Esophagus (tissue), 2 donors: Measurements from ENCODE around the gene WDTC1. TPM values are rescaled to one million over a fixed set of nuclear protein-coding genes. Genes with fewer than 3 reads are reported as not detected.
"Not testable (repeated sequence)": the region's sequence is repeated elsewhere in the genome, so short reads cannot be mapped to it uniquely, and the experiment has no call there.

Source experiments
- H3K27ac ChIP-seq, 2 donors: one replicate each; pipeline ENCODE4 v1.5.1; 2013; ENCODE audit warnings: low read depth in 2 of 2, mild to moderate bottlenecking in 2 of 2, inconsistent platforms in 1 of 2, low read length in 1 of 2, moderate library complexity in 1 of 2
- H3K27me3 ChIP-seq, 2 donors: one replicate each; pipeline ENCODE4 v1.6.1; 2013; ENCODE audit warnings: low read length in 2 of 2, control low read depth in 1 of 2, mild to moderate bottlenecking in 1 of 2; ENCODE audit not compliant: insufficient read depth in 2 of 2, control insufficient read depth in 1 of 2
- H3K36me3 ChIP-seq, 2 donors: one replicate each; pipeline ENCODE4 v1.6.1; 2013; ENCODE audit warnings: low read length in 1 of 2; ENCODE audit not compliant: control insufficient read depth in 2 of 2, insufficient read depth in 2 of 2
- H3K4me1 ChIP-seq, 2 donors: one replicate each; pipeline ENCODE4 v1.6.1; 2013; ENCODE audit warnings: low read length in 1 of 2; ENCODE audit not compliant: control insufficient read depth in 2 of 2, insufficient read depth in 2 of 2
- H3K4me3 ChIP-seq, 2 donors: one replicate each; pipeline ENCODE4 v1.5.1; 2013; ENCODE audit warnings: low read length in 2 of 2, mild to moderate bottlenecking in 2 of 2, low read depth in 1 of 2, moderate library complexity in 1 of 2
- H3K9me3 ChIP-seq, 2 donors: one replicate each; pipeline ENCODE4 v1.6.1; 2013; ENCODE audit warnings: mild to moderate bottlenecking in 2 of 2, low read depth in 1 of 2, low read length in 1 of 2, moderate library complexity in 1 of 2; ENCODE audit not compliant: control insufficient read depth in 2 of 2, insufficient read depth in 1 of 2
- WGBS, 2 donors: extraction: QIAGEN DNeasy Blood & Tissue Kit; methylation state at CpG; one replicate each; pipeline ENCODE4 v1.1.7; 2013; 5-methylcytosine and 5-hydroxymethylcytosine counted together
- polyA plus RNA-seq, 2 donors: library from polyadenylated mRNA; stranded (reverse); fragments of 200-250 nt; gene quantifications; one replicate each; pipeline ENCODE4 v1.2.3, GENCODE V29; 2013
- donor health status: healthy with polysubstance abuse.
- donor health status: Bipolar disorder and iron deficiency.

Gene WDTC1
- polyA plus RNA-seq, 2 donors = 9.8 to 10.0 TPM

DNA sequence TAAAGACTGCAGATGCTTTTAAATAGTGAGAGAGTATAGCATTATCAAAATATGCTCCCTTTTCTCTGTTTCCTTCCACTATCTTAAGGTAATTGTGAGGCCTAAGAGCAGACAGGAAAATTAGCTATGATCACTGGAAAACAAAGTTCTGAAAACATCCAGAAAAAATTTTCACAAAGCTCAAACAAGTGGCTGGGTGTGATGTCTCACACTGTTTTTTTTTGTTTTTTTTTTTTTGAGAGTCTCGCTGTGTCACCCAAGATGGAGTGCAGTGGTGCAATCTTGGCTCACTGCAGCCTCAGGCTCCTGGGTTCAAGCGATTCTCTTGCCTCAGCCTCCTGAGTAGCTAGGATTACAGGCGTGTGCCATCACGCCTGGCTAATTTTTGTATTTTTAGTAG, 7.2 kb downstream of the WDTC1 start:
- no peaks in the 10 kb centered on the region for H3K27me3 ChIP-seq
- no peaks in the 10 kb centered on the region for H3K36me3 ChIP-seq
- H3K9me3 ChIP-seq = no peaks in the 10 kb centered on the region
- 87 to 99% methylated on average over 4 of the region's 4 CpGs for WGBS, 2 donors
- no peaks in the 10 kb centered on the region for H3K4me1 ChIP-seq
- H3K27ac ChIP-seq = no peak overlapping the region
- H3K4me3 ChIP-seq = no peak overlapping the region

DNA sequence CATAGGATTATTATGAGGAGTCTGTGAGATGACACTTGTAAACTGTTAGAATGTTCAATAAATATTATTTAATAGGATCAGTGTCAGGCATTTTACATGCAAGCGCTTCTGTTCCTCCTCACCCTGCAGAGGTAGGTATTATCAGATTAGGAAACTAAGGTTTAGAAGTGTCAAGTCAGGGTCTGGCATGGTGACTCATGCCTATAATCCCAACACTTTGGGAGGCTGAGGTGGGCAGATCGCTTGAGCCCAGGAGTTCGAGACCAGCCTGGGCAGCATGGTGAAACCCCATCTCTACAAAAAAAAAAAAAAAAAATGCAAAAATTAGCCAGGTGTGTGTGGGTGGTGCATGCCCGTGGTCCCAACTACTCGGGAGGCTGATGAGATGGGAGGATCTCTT, 9.2 kb downstream of the WDTC1 start:
- H3K27ac ChIP-seq, H3K27me3 ChIP-seq, H3K9me3 ChIP-seq, H3K4me1 ChIP-seq, H3K4me3 ChIP-seq, H3K36me3 ChIP-seq: not testable (repeated sequence)
- WGBS, 2 donors = 84 to 85% methylated on average over 5 of the region's 5 CpGs

DNA sequence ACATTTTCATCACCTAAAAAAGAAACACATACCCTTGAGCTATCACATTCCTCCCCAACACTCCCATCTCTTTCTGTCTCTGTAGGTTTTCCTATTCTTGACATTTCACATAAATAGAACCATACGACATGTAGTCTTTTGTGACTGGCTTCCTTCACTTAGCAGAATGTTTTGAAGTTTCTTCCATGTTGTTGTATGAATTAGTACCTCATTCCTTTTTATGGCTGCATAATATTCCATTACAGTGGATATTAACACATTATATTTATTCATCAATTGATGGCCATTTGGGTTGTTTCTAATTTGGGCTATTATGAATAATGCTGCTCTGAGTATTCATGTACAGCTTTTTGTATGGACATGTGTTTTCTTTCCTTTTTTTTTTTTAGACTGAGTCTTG, 11.8 kb downstream of the WDTC1 start:
- no peak overlapping the region for H3K4me3 ChIP-seq
- no peak overlapping the region for H3K27ac ChIP-seq
- no peaks in the 10 kb centered on the region for H3K36me3 ChIP-seq
- no peaks in the 10 kb centered on the region for H3K9me3 ChIP-seq
- 89 to 97% methylated on average over 1 of the region's 1 CpG for WGBS, 2 donors
- H3K27me3 ChIP-seq = no peaks in the 10 kb centered on the region
- H3K4me1 ChIP-seq = no peaks in the 10 kb centered on the region

DNA sequence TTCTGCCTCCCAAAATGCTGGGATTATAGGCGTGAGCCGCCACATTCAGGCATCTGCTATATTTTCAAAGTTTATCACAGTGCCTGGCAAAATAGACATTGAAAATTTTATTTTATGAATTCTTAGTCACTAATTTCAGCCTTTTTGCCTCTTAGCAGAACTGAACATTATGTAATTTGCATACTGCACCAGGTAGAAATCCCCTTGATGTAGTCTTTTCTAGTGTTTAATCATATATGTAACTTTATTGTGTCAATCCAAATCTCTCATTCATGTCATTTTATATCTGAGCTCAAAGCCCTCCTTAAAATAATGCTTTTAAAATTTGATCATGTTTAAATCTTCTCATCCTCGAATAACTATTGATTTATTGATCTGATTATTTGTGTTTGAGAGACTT, 19.2 kb downstream of the WDTC1 start:
- no peak overlapping the region for H3K4me3 ChIP-seq
- no peaks in the 10 kb centered on the region for H3K36me3 ChIP-seq
- H3K27ac ChIP-seq = no peak overlapping the region
- H3K9me3 ChIP-seq = no peaks in the 10 kb centered on the region
- no peaks in the 10 kb centered on the region for H3K27me3 ChIP-seq
- 80 to 83% methylated on average over 3 of the region's 3 CpGs for WGBS, 2 donors
- no peaks in the 10 kb centered on the region for H3K4me1 ChIP-seq

DNA sequence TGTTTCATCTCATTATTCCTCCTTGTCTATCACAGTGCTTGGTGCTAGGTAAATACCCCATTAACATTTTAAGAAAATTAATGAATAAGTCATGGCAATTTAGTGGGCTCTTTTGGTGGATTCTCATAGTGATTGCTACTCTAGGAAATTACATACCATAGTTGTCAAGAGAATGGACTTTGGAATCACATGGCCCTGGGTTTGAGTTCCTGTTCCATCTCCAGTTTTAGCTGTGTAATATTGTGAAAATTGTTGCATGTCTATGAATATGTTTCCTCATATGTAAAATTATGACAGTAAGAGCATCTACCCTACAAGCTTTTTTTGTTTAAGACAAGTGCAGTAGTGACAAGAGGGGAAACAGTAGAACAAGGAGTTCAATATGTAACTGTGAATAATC, 20.7 kb downstream of the WDTC1 start:
- Histone ChIP-seq H3K9me3 (no peaks in the 10 kb centered on the region), H3K27ac (no peak overlapping the region), H3K4me3 (no peak overlapping the region), H3K36me3 (no peaks in the 10 kb centered on the region), H3K4me1 (no peaks in the 10 kb centered on the region), H3K27me3 (no peaks in the 10 kb centered on the region)

DNA sequence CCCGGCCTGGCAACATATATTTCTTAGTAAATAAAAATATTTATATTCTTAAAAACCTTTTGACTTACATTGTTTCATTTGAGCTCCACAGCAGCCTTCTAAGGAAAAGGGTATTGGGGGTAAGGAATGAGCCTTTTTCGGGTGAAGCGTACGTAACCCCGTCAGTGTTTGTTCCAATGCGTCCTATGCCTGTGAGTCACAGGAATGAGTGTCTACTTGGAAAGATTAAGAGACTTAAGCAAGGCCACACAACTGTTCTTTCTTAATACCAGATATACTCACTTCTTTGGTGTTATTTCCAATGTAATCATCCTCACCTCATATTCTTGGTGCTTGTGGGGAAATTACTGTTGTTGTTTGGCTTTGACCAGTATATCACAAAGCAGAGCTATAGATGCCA, 22.7 kb downstream of the WDTC1 start:
- Histone ChIP-seq H3K36me3 (no peaks in the 10 kb centered on the region), H3K9me3 (no peaks in the 10 kb centered on the region), H3K27ac (no peak overlapping the region), H3K4me3 (no peak overlapping the region), H3K27me3 (no peaks in the 10 kb centered on the region), H3K4me1 (no peaks in the 10 kb centered on the region)
- WGBS, 2 donors = 85 to 91% methylated on average over 6 of the region's 6 CpGs

DNA sequence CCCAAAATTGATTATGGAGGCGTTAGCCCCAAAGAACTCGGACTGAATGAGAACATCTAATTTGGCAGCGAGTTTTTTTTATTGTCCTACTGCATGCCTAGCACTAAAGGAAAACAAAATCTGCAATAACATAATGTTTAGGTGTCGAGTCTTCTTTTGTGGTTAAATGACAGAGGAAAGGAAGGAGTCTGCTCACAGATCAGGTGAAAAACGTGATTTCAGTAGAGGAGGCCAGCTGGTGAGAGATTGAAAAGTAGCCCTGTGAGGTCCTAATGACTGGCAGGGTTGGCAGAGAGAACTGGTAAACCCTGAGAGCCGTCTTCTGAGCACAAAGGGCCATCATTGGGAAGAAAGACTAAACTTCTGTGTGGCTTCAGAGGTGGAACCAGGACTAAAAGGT, 24.2 kb downstream of the WDTC1 start:
- 74 to 76% methylated on average over 6 of the region's 6 CpGs for WGBS, 2 donors
- no peaks in the 10 kb centered on the region for H3K4me1 ChIP-seq
- no peak overlapping the region for H3K27ac ChIP-seq
- no peaks in the 10 kb centered on the region for H3K27me3 ChIP-seq
- no peaks in the 10 kb centered on the region for H3K9me3 ChIP-seq
- peaks cover 0 to 2% of the 10 kb centered on the region in 2 donors for H3K36me3 ChIP-seq
- H3K4me3 ChIP-seq = no peak overlapping the region

DNA sequence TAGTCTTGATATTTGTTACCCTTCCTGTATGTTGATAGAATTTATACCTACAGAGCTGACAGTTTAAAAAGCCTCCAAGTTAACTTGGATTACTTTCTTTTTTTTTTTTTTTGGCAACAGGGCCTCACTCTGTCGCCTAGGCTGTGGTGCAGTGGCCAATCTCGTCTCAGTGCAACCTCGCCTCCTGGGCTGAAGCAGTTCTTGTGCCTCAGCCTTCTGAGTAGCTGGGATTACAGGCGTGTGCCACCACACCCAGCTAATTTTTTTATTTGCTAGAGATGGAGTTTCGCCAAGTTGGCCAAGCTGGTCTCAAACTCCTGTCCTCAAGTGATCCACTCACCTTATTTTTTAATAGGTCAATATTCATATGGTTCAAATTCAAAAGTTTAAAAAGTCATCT, 32.7 kb downstream of the WDTC1 start:
- Histone ChIP-seq H3K27ac (no peak overlapping the region), H3K27me3 (no peaks in the 10 kb centered on the region), H3K4me1 (no peaks in the 10 kb centered on the region), H3K4me3 (no peak overlapping the region), H3K36me3 (peaks cover 0 to 2% of the 10 kb centered on the region in 2 donors), H3K9me3 (no peaks in the 10 kb centered on the region)
- WGBS, 2 donors = 56 to 58% methylated on average over 5 of the region's 5 CpGs

DNA sequence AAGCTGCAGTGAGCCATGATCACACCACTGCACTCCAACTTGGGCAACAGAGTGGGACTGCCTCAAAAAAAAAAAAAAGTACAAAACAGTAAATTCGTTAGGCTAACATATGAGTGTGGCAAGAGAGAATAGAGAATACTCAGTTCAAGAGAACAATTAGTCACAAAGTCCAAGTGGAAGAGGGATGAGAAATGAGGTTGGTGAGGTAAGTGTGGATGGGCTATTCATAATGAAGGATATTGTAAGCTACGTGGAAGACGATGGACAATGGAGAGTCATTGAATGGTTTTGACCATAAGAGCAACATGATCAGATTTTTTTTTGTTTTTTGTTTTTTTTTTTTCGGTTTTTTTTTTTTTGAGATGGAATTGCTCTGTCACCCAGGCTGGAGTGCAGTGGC, 34.8 kb downstream of the WDTC1 start:
- Histone ChIP-seq H3K27ac (no peak overlapping the region), H3K27me3 (no peaks in the 10 kb centered on the region), H3K36me3 (no peaks in the 10 kb centered on the region), H3K4me3 (no peak overlapping the region), H3K4me1 (no peaks in the 10 kb centered on the region), H3K9me3 (no peaks in the 10 kb centered on the region)
- WGBS, 2 donors = 70 to 83% methylated on average over 4 of the region's 4 CpGs

DNA sequence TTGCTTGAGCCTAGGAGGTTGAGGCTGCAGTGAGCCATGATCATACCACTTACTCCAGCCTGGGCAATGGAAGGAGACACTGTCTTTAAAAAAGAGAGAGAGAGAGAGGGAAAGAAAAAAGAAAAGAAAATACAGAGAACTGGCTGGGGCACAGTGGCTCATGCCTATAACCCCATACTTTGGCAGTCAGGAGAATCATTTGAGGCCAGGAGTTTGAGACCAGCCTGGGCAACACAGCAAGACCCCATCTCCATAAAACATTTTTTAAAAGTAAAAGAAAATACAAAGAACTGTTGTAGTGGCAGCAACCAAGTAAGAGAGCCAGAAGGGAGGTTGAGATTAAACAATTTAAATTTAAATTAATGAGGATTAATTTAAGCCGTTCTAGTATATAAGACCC, 39.8 kb downstream of the WDTC1 start:
- WGBS, 2 donors = 78 to 96% methylated on average over 1 of the region's 1 CpG
- no peaks in the 10 kb centered on the region for H3K36me3 ChIP-seq

More for the DNA sequence above, 39.8 kb downstream of the WDTC1 start:
- Histone ChIP-seq H3K4me1 (no peaks in the 10 kb centered on the region), H3K4me3 (no peak overlapping the region), H3K9me3 (no peaks in the 10 kb centered on the region), H3K27me3 (no peaks in the 10 kb centered on the region), H3K27ac (no peak overlapping the region)
